PC-9 (cell line): Measurements from ENCODE around the gene EEF1AKMT3.

Experiments
- EZH2 ChIP-seq: fragments of 200-600 bp; sonication (generic); IDR thresholded peaks from 2 replicates; pipeline ENCODE4 v1.8.0; 2017; ENCODE audit warnings: antibody characterized with exemption, low read depth
- TF ChIP-seq, protein P1 (sequence below): fragments of 200-600 bp; sonication (generic); conservative IDR thresholded peaks from 2 replicates; pipeline ENCODE4 v1.6.1; 2017; ENCODE audit warnings: mixed run types, antibody characterized with exemption, mild to moderate bottlenecking, moderate library complexity

DNA sequence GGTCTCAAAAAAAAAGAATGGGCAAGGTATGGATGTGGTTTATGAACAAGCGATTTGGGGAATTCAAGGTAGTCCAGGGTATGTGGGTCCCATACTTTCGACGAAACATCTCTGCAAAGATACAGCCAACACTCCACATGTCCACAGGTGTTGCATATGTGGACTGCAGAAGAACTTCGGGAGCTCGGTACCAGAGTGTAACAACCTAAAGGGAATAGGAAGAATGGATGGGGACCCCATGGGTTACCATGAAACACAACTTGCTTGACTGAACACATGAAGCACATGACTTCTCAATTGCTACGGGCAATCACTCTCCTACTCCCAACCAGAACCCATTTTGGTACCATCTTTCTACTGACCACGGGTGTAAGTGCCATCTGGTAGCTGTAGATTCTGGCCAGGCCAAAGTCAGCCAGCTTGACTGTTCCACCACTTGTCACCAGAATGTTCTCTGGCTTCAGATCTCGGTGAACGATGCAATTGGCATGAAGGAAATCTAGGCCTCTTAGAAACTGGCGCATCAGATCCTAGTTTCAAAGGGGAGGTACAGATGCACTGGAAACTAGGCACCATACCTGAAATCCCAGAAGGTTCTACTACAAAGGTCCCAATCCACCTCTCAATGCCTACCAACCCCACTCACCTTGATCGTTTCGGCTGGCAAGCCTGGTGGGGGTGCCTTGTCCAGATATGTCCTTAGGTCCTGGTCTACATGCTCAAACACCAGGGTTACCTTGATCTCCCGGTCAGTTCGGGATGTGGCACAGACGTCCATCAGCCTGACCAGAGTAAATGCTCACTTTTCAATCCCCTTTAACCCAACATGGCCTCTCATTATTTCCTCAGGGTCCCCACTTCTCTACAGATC is 21.6 kb upstream of the EEF1AKMT3 start:
- TF ChIP-seq, protein P1, sequence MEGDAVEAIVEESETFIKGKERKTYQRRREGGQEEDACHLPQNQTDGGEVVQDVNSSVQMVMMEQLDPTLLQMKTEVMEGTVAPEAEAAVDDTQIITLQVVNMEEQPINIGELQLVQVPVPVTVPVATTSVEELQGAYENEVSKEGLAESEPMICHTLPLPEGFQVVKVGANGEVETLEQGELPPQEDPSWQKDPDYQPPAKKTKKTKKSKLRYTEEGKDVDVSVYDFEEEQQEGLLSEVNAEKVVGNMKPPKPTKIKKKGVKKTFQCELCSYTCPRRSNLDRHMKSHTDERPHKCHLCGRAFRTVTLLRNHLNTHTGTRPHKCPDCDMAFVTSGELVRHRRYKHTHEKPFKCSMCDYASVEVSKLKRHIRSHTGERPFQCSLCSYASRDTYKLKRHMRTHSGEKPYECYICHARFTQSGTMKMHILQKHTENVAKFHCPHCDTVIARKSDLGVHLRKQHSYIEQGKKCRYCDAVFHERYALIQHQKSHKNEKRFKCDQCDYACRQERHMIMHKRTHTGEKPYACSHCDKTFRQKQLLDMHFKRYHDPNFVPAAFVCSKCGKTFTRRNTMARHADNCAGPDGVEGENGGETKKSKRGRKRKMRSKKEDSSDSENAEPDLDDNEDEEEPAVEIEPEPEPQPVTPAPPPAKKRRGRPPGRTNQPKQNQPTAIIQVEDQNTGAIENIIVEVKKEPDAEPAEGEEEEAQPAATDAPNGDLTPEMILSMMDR, result no peak
- TF ChIP-seq EZH2, result no peak
